H4 (cell line): ENCODE measurements around the gene EXD1. TPM values are rescaled to one million over a fixed set of nuclear protein-coding genes. Genes with fewer than 3 reads are reported as not detected.
"Not testable (repeated sequence)": the region's sequence is repeated elsewhere in the genome, so short reads cannot be mapped to it uniquely, and the experiment has no call there.

Source experiments
- DNase-seq: peaks from one replicate; pipeline ENCODE4 v3.0.0-alpha.2; 2015; ENCODE audit warnings: low spot score
- total RNA-seq: library from RNA; depleted of rRNA; stranded (reverse); fragments of >200 nt; shearing (Covaris generic); gene quantifications from 2 replicates; pipeline ENCODE4 v1.2.3, GENCODE V29; 2014; rRNA removed

The EXD1 gene
- total RNA-seq, 1 experiment from 2014 or later, result 0.12 TPM

DNA sequence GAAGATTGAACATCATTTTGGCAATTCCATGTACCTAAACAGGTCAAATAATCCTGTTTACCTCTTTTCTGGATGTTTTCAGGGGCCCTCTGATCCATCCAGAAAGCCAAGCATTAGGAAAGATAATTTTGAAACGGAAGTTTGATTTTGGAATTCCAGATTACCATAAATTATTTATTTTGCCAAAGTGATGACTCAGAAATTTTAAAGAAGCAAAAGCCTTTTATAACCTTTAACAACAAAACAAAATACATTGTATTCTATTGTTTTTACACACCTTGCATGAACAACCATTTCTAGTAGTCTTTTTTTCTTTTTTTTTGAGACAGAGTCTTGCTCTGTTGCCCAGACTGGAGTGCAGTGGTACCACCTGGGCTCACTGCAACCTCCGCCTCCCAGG, 82.5 kb downstream of the EXD1 start:
- DNase-seq, result no peak

DNA sequence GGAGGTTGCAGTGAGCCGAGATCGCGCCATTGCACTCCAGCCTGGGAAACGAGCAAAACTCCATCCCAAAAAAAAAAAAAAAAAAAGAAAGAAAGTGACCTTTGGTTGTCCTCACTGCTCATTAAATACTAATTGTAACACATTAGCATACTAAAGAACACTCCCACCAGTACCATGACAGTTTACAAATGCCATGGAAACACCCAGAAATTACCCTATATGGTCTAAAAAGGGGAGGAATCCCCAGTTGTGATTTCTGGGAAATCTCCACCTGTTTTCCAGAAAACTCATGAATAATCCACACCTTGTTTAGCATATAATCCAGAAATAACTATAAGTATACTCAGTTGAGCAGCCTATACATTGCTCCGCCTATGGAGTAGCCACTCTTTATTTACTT, 90.9 kb downstream of the EXD1 start:
- DNase-seq, result no peak

DNA sequence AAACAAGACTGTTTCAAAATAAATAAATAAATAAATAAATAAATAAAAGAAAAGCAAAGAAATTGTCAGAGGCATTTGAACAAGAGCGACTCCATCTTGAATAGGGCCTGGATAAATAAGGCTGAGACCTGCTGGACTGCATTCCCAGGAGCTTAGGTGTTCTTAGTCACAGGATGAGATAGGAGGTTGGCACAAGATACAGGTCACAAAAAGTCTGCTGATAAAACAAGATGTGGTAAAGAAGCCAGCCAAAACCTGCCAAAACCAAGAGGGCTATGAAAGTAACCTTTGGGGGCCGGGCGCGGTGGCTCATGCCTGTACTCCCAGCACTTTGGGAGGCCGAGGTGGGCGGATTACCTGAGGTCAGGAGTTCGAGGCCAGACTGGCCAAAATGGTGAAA, 91.4 kb downstream of the EXD1 start:
- DNase-seq, result not testable (repeated sequence)

DNA sequence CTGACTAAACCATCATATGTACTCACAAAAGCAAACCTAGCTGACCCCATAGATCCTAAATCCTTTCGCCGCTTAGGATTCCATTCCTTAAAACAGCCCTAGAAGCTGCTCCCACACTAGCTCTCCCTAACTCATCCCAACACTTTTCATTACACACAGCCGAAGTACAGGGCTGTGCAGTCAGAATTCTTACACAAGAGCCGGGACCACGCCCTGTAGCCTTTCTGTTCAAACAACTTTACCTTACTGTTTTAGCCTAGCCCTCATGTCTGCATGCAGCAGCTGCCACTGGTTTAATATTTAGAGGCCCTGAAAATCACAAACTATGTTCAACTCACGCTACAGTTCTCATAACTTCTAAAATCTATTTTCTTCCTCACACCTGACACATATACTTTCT, 95.0 kb downstream of the EXD1 start:
- not testable (repeated sequence) for DNase-seq

DNA sequence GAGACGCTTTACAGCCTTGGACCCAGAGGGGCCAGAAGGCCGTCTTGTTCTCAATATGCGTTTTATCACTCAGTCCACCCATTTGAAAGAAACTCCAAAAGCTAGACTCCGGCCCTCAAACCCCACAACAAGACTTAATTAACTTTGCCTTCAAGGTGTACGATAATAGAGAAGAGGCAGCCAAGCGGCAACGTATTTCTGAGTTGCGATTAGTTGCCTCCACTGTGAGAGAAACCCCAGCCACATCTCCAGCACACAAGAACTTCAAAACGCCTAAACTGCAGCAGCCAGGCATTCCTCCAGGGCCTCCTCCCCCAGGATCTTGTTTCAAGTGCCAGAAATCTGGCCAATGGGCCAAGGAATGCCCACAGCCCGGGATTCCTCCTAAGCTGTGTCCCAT, 97.1 kb downstream of the EXD1 start:
- no peak for DNase-seq

Other genes starting within 250 kb of the EXD1 start
- 11.4 and 17.3 TPM in 2 replicates for gene INO80, start 114.5 kb downstream of the EXD1 start, total RNA-seq
- 71.6 and 134 TPM in 2 replicates for gene CHP1, start 511 bp upstream of the EXD1 start, total RNA-seq
- gene OIP5, start 101.8 kb upstream of the EXD1 start, total RNA-seq, result 40.1 and 42.4 TPM in 2 replicates
- 155 and 195 TPM in 2 replicates for gene NUSAP1, start 102.1 kb upstream of the EXD1 start, total RNA-seq
- gene NDUFAF1, start 171.7 kb upstream of the EXD1 start, total RNA-seq, result 34.9 and 41.0 TPM in 2 replicates
- gene RTF1, start 186.3 kb upstream of the EXD1 start, total RNA-seq, result 9.4 and 15.1 TPM in 2 replicates